Fibroblast of lung (primary cell): Measurements from ENCODE around the gene BANF2. TPM values are rescaled to one million over a fixed set of nuclear protein-coding genes. Genes with fewer than 3 reads are reported as not detected.

ENCODE experiments used
- DNase-seq, 2 donors: peaks; one replicate each; pipeline versions ENCODE4 v3.0.0 to v3.0.0-alpha.2; 2010; ENCODE audit warnings: low read depth in 2 of 2
- H2AFZ ChIP-seq: 2 replicates; pipeline ENCODE4 v1.5.1; 2012; ENCODE audit warnings: low read length, control low read depth, inconsistent platforms
- H3K27ac ChIP-seq: 2 replicates; pipeline ENCODE4 v1.5.1; 2011; ENCODE audit warnings: low read length, control low read depth; ENCODE audit not compliant: insufficient read depth
- H3K27me3 ChIP-seq: 2 replicates; pipeline ENCODE4 v1.5.1; 2011; ENCODE audit warnings: mild to moderate bottlenecking, low read length; ENCODE audit not compliant: control insufficient read depth, insufficient read depth
- H3K36me3 ChIP-seq: 2 replicates; pipeline ENCODE4 v1.5.1; 2011; ENCODE audit warnings: low read length; ENCODE audit not compliant: control insufficient read depth, insufficient read depth
- H3K4me1 ChIP-seq: 2 replicates; pipeline ENCODE4 v1.5.1; 2011; ENCODE audit warnings: low read length; ENCODE audit not compliant: control insufficient read depth, insufficient read depth; ENCODE audit errors: extremely low read depth
- H3K4me2 ChIP-seq: 2 replicates; pipeline ENCODE4 v1.5.1; 2011; ENCODE audit warnings: low read length, control low read depth; ENCODE audit not compliant: insufficient read depth; ENCODE audit errors: extremely low read depth
- H3K4me3 ChIP-seq, 4 experiments: fragments of 200-600 bp in 1 of 4; sonication (generic) in 1 of 4; replicated peaks in 1 of 4; 2 replicates each; pipeline ENCODE4 v1.5.1; 2011 to 2016; ENCODE audit warnings: low read length in 4 of 4, low read depth in 3 of 4, mild to moderate bottlenecking in 3 of 4, control low read depth in 2 of 4, inconsistent platforms in 1 of 4, mixed read lengths in 1 of 4; ENCODE audit not compliant: insufficient read depth in 1 of 4; ENCODE audit errors: control extremely low read depth in 1 of 4
- H3K79me2 ChIP-seq: 2 replicates; pipeline ENCODE4 v1.5.1; 2012; ENCODE audit warnings: mild to moderate bottlenecking, low read length, inconsistent platforms; ENCODE audit not compliant: control insufficient read depth, insufficient read depth
- H3K9ac ChIP-seq: 2 replicates; pipeline ENCODE4 v1.5.1; 2011; ENCODE audit warnings: mild to moderate bottlenecking, low read length, control low read depth; ENCODE audit not compliant: insufficient read depth
- H3K9me3 ChIP-seq: 2 replicates; pipeline ENCODE4 v1.5.1; 2012; ENCODE audit warnings: low read depth, low read length; ENCODE audit not compliant: control insufficient read depth, insufficient read depth
- H4K20me1 ChIP-seq: 2 replicates; pipeline ENCODE4 v1.5.1; 2011; ENCODE audit warnings: low read length; ENCODE audit not compliant: control insufficient read depth, insufficient read depth; ENCODE audit errors: extremely low read depth
- EZH2 ChIP-seq: IDR thresholded peaks from 2 replicates; pipeline ENCODE4 v1.5.1; 2012; ENCODE audit warnings: low read length, control low read depth, mild to moderate bottlenecking; ENCODE audit errors: missing control alignments
- polyA plus RNA-seq, 2 donors: library from polyadenylated mRNA; depleted of rRNA in 1 of 2; stranded (reverse) in 1 of 2; unstranded in 1 of 2; fragments of >200 nt; gene quantifications; 2 replicates each; pipeline ENCODE4 v1.2.1, GENCODE V29; 2011 to 2012; ENCODE audit warnings: missing spikeins in 1 of 2
- total RNA-seq: library from RNA; depleted of rRNA; stranded (reverse); fragments of >200 nt; gene quantifications from 2 replicates; pipeline ENCODE4 v1.2.1, GENCODE V29; 2014
- TF ChIP-seq, protein P1 (sequence below), 2 donors: IDR thresholded peaks in 1 of 2; conservative IDR thresholded peaks in 1 of 2; 1 replicate in 1 of 2; 2 replicates in 1 of 2; pipeline ENCODE4 v1.5.1; 2011 to 2012; ENCODE audit warnings: low read length in 2 of 2, control low read depth in 1 of 2, inconsistent platforms in 1 of 2, low read depth in 1 of 2, mild to moderate bottlenecking in 1 of 2

Gene BANF2
- total and polyA plus RNA-seq, 2 donors (not counting 1 experiment from before 2014, with no cell fraction given): not detected

DNA sequence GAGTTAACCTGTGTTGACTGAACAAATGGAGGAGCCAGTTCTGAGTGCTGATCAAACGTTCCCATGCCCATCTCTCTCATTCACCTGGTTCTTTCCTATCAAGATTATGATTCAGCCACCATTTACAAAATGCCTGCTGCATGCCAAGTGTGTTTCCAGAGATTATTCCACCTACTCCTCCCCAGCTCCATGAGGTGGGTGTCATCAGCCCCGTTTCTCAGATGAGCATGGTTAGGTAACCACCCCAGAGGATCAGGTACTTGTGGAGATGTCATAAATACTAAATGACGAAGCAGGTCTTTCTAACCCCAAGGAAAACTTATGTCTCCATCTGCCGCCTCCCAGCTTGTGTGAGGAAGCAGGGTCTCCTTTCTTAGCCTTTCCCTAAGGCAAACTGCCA lies 2.1 kb downstream of the BANF2 start:
- H2AFZ ChIP-seq: no peak overlapping the region
- H3K9ac ChIP-seq: no peak overlapping the region
- TF ChIP-seq EZH2: no peak
- TF ChIP-seq, protein P1, sequence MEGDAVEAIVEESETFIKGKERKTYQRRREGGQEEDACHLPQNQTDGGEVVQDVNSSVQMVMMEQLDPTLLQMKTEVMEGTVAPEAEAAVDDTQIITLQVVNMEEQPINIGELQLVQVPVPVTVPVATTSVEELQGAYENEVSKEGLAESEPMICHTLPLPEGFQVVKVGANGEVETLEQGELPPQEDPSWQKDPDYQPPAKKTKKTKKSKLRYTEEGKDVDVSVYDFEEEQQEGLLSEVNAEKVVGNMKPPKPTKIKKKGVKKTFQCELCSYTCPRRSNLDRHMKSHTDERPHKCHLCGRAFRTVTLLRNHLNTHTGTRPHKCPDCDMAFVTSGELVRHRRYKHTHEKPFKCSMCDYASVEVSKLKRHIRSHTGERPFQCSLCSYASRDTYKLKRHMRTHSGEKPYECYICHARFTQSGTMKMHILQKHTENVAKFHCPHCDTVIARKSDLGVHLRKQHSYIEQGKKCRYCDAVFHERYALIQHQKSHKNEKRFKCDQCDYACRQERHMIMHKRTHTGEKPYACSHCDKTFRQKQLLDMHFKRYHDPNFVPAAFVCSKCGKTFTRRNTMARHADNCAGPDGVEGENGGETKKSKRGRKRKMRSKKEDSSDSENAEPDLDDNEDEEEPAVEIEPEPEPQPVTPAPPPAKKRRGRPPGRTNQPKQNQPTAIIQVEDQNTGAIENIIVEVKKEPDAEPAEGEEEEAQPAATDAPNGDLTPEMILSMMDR (conservative IDR thresholded peaks at IDR 0.05 in 1 of 2, IDR thresholded peaks at IDR 0.05 in 1 of 2; ENCODE audit: low read depth in 1 of 2, low read length in 2 of 2): no peak
- H3K9me3 ChIP-seq: no peaks in the 10 kb centered on the region
- H4K20me1 ChIP-seq: no peaks in the 10 kb centered on the region
- DNase-seq: no peak
- H3K79me2 ChIP-seq: no peaks in the 10 kb centered on the region
- no peaks in the 10 kb centered on the region for H3K36me3 ChIP-seq
- peaks cover 3% of the 10 kb centered on the region for H3K27me3 ChIP-seq
- H3K4me3 ChIP-seq: no peak overlapping the region
- H3K27ac ChIP-seq: no peak overlapping the region
- H3K4me1 ChIP-seq: no peaks in the 10 kb centered on the region
- H3K4me2 ChIP-seq: no peak overlapping the region

DNA sequence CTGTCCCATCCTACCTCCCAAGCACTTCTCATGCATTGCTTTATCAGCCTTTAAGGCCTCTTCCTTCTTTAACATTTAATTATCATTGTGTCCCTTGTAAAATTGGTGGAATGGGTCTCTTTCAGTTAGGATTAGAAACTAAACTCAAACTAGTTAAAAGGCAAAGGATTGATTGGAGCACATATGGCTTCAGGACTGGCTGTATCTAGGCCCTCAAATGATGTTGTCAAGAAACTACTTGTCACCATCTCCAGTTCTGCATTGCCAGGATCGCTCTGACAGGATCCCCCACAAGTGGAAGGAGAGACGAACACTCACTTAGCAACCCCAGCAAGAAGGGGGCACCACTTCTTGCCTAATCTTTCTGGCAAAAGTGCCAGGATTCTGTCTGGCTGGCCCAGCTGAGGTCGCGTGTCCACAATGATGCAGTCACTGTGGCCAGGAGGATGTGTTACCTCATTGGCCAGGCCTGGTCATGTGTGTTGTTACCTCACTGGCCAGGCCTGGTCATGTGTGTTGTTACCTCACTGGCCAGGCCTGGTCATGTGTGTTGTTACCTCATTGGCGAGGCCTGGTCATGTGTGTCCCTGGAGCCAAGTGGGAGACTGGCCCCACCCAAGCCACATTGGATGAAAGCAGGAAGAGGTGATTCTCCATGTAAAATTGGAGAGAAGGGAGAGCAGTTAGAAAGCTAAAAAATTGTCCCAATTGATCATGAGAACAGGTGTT lies 5.0 kb downstream of the BANF2 start:
- H3K4me3 ChIP-seq: no peak overlapping the region
- no peaks in the 10 kb centered on the region for H3K4me1 ChIP-seq
- H3K9ac ChIP-seq: no peak overlapping the region
- no peak for DNase-seq
- H3K27ac ChIP-seq: no peak overlapping the region
- H4K20me1 ChIP-seq: no peaks in the 10 kb centered on the region
- H3K27me3 ChIP-seq: peaks cover 3% of the 10 kb centered on the region
- no peaks in the 10 kb centered on the region for H3K79me2 ChIP-seq
- H3K9me3 ChIP-seq: no peaks in the 10 kb centered on the region
- no peak overlapping the region for H3K4me2 ChIP-seq
- no peak overlapping the region for H2AFZ ChIP-seq
- H3K36me3 ChIP-seq: no peaks in the 10 kb centered on the region
- TF ChIP-seq EZH2: no peak
- TF ChIP-seq, protein P1 (conservative IDR thresholded peaks at IDR 0.05 in 1 of 2, IDR thresholded peaks at IDR 0.05 in 1 of 2; ENCODE audit: low read depth in 1 of 2, low read length in 2 of 2): no peak

DNA sequence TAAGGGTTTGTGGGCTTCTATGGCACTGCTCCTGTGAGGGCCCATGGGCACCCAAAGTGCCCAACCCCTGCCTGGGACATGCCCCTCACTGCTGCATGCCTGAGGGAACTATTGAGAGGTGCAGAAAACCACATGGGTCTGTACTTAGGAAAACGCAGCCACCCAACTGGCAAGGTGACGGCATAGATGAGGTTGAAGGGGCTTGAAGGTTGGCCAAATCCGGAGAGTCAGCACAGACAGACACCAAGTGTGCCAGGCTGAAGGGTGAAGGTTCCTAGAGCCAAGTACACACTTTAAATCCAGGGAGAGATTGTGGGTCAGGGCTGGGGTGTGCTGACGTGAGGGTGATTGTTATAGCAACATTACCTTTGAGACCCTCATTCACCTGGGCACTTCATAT lies 6.2 kb downstream of the BANF2 start:
- no peak overlapping the region for H2AFZ ChIP-seq
- no peak overlapping the region for H3K4me3 ChIP-seq
- H3K27me3 ChIP-seq: no peaks in the 10 kb centered on the region
- no peaks in the 10 kb centered on the region for H3K79me2 ChIP-seq
- DNase-seq: no peak
- no peak overlapping the region for H3K4me2 ChIP-seq
- H3K36me3 ChIP-seq: no peaks in the 10 kb centered on the region
- TF ChIP-seq, protein P1 (conservative IDR thresholded peaks at IDR 0.05 in 1 of 2, IDR thresholded peaks at IDR 0.05 in 1 of 2; ENCODE audit: low read depth in 1 of 2, low read length in 2 of 2): no peak
- H4K20me1 ChIP-seq: no peaks in the 10 kb centered on the region
- no peak overlapping the region for H3K9ac ChIP-seq
- H3K9me3 ChIP-seq: no peaks in the 10 kb centered on the region
- H3K27ac ChIP-seq: no peak overlapping the region
- H3K4me1 ChIP-seq: no peaks in the 10 kb centered on the region
